Neural cell (in vitro differentiated cells): Measurements from ENCODE around the gene KRT37.

ENCODE experiments used
- EP300 ChIP-seq: fragments of 450-650 bp; conservative IDR thresholded peaks from 2 replicates; pipeline ENCODE4 v1.6.1; 2014; ENCODE audit warnings: antibody characterized with exemption, mild to moderate bottlenecking, moderate library complexity; ENCODE audit not compliant: poor library complexity, severe bottlenecking
- EZH2 ChIP-seq: fragments of 200-600, 300-800 bp; shearing (Covaris generic), sonication (generic); IDR thresholded peaks from 2 replicates; pipeline ENCODE4 v1.6.1; 2014; ENCODE audit warnings: antibody characterized with exemption, low read length, borderline replicate concordance, mild to moderate bottlenecking; ENCODE audit not compliant: insufficient read depth, poor library complexity, severe bottlenecking
- POLR2AphosphoS5 ChIP-seq: IDR thresholded peaks from 2 replicates; pipeline ENCODE4 v1.6.1; 2012
- RAD21 ChIP-seq: fragments of 450-650 bp; conservative IDR thresholded peaks from 2 replicates; pipeline ENCODE4 v1.6.1; 2014; ENCODE audit warnings: antibody characterized with exemption, mild to moderate bottlenecking, moderate library complexity
- REST ChIP-seq: IDR thresholded peaks from 2 replicates; pipeline ENCODE4 v1.6.1; 2012; ENCODE audit warnings: borderline replicate concordance
- SMC3 ChIP-seq: fragments of 450-650 bp; conservative IDR thresholded peaks from 2 replicates; pipeline ENCODE4 v1.6.1; 2014; ENCODE audit warnings: antibody characterized with exemption, mild to moderate bottlenecking, moderate library complexity; ENCODE audit not compliant: poor library complexity
- TAF1 ChIP-seq: IDR thresholded peaks from 2 replicates; pipeline ENCODE4 v1.6.1; 2012; ENCODE audit warnings: low read depth
- TF ChIP-seq, protein P1 (sequence below): fragments of 450-650 bp; IDR thresholded peaks from 2 replicates; pipeline ENCODE4 v1.5.1; 2014; ENCODE audit warnings: antibody characterized with exemption, mild to moderate bottlenecking, moderate library complexity; ENCODE audit not compliant: poor library complexity, severe bottlenecking

DNA sequence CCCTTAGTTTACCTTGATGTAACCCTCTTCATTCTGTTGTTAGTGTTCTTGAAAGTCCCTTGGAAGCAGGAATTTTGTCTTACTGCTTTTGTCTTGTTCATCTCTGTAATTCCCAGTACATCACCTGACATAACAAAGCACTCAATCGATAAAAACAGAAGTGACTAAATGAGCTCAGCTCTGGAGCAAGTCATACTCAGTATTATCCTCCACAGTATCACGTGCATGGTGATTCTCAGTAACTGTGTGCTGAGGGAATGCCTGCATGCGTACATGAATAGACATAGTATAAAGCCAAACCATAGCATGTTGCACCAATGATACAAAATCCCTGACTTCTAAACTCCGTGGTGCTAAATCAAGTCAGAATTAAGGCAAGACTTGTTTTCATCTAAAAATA is 9.2 kb upstream of the KRT37 start:
- TF ChIP-seq, protein P1, sequence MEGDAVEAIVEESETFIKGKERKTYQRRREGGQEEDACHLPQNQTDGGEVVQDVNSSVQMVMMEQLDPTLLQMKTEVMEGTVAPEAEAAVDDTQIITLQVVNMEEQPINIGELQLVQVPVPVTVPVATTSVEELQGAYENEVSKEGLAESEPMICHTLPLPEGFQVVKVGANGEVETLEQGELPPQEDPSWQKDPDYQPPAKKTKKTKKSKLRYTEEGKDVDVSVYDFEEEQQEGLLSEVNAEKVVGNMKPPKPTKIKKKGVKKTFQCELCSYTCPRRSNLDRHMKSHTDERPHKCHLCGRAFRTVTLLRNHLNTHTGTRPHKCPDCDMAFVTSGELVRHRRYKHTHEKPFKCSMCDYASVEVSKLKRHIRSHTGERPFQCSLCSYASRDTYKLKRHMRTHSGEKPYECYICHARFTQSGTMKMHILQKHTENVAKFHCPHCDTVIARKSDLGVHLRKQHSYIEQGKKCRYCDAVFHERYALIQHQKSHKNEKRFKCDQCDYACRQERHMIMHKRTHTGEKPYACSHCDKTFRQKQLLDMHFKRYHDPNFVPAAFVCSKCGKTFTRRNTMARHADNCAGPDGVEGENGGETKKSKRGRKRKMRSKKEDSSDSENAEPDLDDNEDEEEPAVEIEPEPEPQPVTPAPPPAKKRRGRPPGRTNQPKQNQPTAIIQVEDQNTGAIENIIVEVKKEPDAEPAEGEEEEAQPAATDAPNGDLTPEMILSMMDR, result no peak
- TF ChIP-seq REST (no peak), POLR2AphosphoS5 (no peak), RAD21 (no peak), TAF1 (no peak), EZH2 (no peak), EP300 (no peak), SMC3 (no peak)
